NCI-H1048 (cell line): ENCODE results near the gene NPPC.
"Not testable (repeated sequence)": the region's sequence is repeated elsewhere in the genome, so short reads cannot be mapped to it uniquely, and the experiment has no call there.

ENCODE experiments used
- DNase-seq: peaks from one replicate; lab custom pipeline; 2025; lab: John Stamatoyannopoulos, UW

NPPC gene, protein sequence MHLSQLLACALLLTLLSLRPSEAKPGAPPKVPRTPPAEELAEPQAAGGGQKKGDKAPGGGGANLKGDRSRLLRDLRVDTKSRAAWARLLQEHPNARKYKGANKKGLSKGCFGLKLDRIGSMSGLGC

GRCh38 chr2:231926180-231926741 lies at the start of gene NPPC:
NPPC (minus strand) TSS chr2:231926396; CDS start chr2:231926249, 147 bp downstream.
- DNase-seq: peak; percentile 64

GRCh38 chr2:231975001-231975400 lies 48.8 kb upstream of the NPPC start:
- no peak for DNase-seq

DNA sequence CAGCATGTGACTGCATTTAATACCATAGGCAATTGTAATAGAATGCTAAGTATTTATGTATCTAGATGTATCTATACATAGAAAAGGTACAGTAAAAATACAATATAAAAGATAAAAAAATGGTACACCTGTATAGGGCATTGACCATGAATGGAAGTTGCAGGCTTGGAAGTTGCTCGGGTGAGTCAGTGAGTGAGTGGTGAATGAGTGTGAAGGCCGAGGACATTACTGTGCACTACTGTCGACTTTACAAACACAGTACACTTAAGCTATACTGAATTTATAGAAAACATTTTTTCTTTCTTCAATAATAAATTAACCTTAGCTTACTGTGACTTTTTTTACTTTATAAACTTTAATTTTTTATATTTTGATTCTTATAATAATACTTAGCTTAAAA lies 44.3 kb upstream of the NPPC start:
- DNase-seq: no peak

DNA sequence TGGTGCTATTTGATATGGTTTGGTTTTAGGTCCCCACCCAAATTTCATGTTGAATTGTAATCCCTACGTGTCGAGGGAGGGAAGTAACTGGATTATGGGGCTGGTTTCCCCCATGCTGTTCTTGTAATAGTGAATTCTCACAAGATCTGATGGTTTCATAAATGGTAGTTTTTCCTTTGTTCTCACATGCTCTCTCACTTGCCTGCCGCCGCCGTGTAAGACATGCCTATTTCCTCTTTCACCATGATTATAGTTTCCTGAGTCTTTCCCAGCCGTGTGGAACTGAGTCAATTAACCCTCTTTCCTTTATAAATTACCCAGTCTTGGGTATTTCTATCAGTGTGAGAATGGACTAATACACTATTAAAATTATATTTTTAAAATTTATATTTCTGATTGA lies 42.6 kb upstream of the NPPC start:
- no peak for DNase-seq

DNA sequence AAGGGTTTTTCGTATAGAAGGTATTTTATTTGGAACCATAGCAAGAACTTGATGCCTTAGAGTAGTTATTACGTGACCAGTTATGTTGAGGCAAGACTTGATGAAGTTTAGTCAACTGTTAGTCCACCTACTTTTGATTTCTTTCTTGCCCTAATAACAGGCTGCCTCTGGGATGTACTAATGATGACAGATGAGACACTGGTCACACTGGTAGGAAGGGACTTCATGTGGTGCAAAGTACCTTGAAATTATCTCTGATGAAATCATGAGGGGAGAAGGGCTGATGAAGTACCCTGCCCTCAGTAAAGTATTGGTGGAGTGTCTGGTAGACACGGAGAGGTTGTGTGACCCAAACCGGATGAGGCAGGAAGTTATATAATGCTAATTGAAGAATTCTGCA lies 40.7 kb upstream of the NPPC start:
- no peak for DNase-seq

- DNase-seq: no peak
These were observed 38.9 kb upstream of the NPPC start for GRCh38 chr2:231965102-231965501.

DNA sequence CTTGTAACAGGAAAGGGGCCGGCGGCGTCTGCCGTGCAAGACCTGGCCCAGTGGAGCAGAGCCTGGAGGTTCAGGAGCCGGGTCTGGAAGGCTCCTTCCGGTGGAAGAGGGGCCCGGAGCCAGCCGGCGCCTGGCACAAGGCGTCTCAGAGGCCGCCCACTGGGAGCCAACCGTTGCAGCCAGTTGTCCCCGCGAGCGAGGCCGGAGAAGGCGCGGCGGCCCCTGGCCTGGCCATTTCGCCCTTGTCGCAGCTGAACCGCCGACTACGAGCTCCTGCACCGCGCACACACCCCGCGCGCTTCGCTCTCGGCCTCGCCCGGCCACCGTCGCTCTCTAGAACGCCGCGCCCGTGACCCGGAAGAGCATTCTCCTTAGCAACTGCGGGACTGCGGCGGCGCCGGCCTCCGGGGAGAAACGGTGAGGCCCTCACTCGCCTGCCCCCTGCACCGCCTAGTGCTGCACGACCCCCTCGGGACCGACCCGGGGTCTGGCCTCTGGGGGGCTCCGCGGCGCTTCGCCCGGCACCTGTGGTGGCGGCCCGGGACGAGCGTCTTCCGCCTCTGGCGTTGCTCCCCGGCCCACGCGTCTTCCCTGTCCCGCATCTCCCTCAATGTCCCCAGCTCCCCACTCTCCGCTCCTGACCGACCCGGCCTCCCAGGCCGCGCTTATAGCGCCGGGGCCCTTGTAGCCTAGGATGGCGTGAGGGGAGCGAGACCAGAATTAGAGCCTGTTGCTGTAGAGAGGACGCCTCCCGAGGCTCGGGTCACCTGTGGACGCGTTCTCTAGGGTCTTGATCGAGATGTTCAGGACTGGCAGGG lies 35.4 kb upstream of the NPPC start, which contains the start of gene DIS3L2:
TSS of gene DIS3L2 (plus strand) at position 365 of the 818 bp plus-strand sequence. CDS start 53,215 bp downstream, outside the sequence.
- DNase-seq: peak; percentile 61

GRCh38 chr2:231960810-231961348 lies 34.7 kb upstream of the NPPC start:
- no peak for DNase-seq

- no peak for DNase-seq
These were observed 31.9 kb upstream of the NPPC start for GRCh38 chr2:231957913-231958763.

DNA sequence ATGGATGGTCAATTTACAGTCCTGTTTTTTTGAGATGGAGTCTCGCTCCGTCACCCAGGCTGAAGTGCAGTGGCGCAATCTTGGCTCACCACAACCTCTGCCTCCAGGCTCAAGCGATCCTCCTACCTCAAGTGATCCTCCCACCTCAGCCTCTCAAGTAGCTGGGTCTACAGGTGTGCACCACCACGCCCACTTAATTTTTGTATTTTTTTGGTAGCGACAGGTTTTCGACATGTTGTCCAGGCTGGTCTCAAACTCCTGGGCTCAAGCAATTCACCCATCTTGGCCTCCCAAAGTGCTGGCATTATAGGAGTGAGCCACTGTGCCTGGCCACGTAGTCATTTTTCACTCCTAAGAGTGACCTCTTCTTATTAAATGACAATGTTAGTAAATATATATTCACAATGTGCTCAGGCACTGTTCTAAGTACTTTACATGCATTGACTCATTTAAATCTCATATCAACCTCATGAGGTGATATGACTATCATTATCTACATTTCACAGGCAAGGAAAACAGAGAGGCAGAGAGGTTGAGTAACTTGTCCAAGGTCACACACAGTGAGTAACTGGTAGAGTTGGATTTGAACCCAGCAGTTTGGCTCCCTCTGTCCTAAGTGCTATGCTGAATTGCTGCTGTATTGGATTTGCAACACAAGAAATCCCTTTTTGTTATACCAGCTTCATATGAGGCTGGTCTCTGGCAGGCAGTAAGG lies 29.7 kb upstream of the NPPC start:
- no peak for DNase-seq

DNA sequence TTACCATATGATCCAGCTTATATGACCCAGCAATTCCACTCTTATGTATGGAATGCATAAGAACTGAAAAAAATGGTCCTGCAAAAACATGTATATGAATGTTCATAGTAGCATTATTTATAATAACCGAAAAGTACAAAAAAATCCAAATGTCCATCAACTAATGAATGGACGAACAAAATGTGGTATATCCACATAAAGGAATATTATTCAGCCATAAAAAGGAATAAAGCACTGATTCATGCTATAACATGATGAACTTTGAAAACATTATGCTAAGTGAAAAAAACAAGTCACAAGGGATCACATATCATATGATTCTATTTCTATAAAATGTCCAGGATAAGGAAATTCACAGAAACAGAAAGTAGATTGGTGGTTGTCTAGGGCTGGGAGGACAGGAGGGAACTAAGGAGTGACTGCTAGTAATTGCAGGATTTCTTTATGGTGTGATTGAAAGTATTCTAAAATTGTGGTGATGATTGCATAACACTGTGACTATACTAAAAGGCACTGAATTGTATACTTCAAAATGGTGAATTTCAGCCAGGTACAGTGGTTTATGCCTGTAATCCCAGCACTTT lies 25.3 kb upstream of the NPPC start:
- no peak for DNase-seq

DNA sequence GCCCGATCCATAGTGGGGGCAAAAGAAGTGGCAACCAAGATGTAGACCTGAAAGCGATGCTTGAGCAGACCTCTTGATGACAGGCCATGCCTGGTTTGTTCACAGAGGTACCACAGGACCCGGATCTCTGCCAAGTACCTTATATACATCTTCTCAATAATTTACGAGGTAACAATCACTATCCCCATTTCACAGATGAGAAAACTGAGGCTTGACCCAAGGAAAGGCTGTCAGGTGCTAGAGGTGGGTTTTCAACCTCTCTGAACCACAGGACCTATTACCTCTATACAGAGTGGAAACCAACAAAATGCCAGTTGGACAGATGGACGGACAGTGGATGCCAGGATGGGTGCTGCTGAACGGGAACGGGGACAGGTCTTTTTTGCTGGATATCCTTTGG lies 21.5 kb upstream of the NPPC start:
- DNase-seq: no peak

DNA sequence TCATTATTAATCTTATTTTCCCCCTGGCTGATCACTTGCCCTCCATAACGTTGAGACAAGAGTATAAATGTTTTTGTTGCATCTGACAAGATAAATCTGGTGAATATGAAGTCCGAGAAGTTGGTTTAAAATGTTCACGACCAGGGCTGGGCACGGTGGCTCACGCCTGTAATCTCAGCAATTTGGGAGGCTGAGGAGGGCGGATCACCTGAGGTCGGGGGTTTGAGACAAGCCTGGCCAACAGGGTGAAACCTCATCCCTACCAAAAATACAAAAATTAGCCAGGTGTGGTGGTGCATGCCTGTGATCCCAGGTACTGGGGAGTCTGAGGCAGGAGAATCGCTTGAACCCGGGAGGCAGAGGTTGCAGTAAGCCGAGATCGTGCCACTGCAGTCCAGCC lies 20.9 kb upstream of the NPPC start:
- not testable (repeated sequence) for DNase-seq

DNA sequence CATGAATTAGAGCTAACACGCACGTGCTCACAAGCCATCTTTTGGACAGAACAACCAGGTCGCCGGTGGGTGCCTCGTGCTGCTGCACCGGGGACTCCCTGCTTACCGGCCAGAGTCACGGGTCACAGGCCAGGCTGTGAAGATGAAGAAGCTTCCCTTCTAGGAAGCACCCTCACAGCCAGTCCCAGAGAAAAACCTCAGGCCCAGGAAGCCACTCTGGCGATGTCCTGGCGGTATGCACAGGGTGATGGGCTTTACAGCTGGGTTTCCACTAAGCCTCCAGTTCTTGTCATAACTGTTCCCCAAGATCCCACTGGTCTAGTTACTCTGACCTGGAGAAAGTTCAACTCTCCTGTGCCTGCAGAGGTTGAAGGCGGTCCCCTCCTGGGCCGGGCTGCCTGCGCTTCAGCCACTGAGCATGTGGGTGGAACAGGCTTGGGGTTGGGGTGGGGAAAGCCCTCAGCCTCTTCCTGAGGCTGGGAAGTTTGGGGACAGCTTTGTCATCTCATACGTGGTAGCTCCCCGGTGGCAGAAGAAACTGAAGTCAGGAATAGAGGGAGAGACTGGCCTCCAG lies 20.1 kb upstream of the NPPC start:
- no peak for DNase-seq

DNA sequence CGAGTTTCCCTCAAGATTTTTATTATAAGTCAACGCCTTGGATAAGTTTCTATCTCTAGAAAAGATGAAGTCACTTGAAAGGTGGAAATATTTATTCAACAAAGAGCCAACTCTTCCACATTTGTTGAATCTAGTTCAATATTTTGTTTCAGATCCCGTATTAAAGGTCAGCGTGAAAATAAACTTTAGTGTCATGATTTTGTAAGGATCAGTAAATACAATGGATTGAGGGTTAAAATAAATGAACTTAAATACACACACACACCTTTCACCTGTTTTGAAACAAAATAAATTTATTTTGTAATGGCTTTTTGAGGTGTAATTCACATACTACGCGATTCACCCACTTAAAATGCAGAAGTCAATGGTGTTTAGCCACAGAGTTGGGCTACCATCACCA lies 16.0 kb upstream of the NPPC start:
- DNase-seq: no peak

DNA sequence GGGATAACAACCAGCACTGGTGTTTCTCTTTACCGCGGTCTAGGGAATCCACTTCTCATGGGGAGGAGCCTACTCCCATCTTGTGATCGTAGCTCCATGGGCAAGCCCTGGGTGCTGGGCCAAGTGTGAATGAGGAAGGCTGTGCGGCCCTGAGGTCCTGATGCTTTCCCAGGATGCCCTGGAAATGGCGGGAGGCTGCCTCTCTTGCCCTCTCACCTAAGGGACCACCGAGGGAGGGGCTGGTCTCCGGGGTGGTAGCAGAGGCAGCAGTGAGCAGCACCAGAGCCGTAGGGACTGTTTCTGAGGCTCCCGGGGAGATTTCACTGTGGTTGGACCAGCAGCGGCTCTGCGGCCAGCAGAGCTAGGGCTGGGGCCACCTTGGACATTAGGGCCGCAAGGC lies 15.5 kb upstream of the NPPC start:
- DNase-seq: no peak

GRCh38 chr2:231940795-231941194 lies 14.6 kb upstream of the NPPC start:
- DNase-seq: no peak

GRCh38 chr2:231939022-231939421 lies 12.8 kb upstream of the NPPC start:
- no peak for DNase-seq

DNA sequence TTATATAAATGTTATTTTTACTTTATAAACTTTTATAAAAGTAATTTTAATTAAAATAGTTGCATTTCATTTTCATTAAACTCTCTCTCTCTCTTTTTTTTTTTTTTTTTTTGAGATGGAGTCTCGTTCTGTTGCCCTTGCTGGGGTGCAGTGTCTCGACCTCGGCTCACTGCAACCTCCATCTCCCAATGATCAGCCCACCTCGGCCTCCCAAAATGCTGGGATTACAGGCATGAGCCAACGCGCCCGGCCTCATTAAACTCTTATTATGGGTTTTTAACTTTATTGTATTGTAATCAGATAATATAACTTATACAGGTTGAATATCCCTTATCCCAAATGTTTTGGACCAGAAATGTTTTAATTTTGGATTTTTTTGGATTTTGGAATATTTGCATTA lies 10.9 kb upstream of the NPPC start:
- no peak for DNase-seq

DNA sequence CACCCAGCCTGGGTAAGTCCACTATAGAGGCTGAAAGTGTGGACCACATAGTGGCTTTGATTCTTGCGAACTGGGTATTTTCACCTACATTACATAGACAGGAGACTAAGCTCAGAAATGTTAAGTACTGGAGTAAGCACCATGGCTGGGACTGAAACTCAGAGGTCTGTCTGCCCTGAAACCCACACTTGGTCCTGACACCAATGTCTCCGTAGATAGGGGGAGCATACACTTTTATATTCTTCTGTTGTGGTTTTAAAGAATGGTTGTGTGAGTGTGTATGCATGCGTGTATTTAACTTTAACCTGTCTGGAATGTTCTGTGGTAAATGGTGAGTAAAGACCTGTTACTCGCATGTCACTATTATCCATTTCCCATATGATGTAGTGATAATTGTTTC lies 10.3 kb upstream of the NPPC start:
- no peak for DNase-seq

GRCh38 chr2:231935815-231936214 lies 9.6 kb upstream of the NPPC start:
- DNase-seq: no peak
